GM12872 (cell line): ENCODE measurements around the gene ARHGEF17.

ENCODE experiments used
- CTCF ChIP-seq: IDR thresholded peaks from 3 replicates; pipeline ENCODE4 v1.5.1; 2011; ENCODE audit warnings: low read depth, mild to moderate bottlenecking, low read length, moderate library complexity; ENCODE audit not compliant: insufficient read depth

The ARHGEF17 gene

GRCh38 chr11:73404506-73405145 lies 96.5 kb downstream of the ARHGEF17 start:
- TF ChIP-seq CTCF, result no peak

- TF ChIP-seq CTCF, result no peak
Measured at GRCh38 chr11:73405146-73405510, 97.1 kb downstream of the ARHGEF17 start.

- no peak for TF ChIP-seq CTCF
Measured at GRCh38 chr11:73406131-73406530, 98.1 kb downstream of the ARHGEF17 start.

- no peak for TF ChIP-seq CTCF
Measured at GRCh38 chr11:73406619-73407018, 98.5 kb downstream of the ARHGEF17 start.

- TF ChIP-seq CTCF, result no peak
Measured at GRCh38 chr11:73409431-73409830, 101.4 kb downstream of the ARHGEF17 start.

GRCh38 chr11:73410627-73411026 lies 102.6 kb downstream of the ARHGEF17 start:
- TF ChIP-seq CTCF, result no peak

GRCh38 chr11:73411031-73411430 lies 103.0 kb downstream of the ARHGEF17 start:
- no peak for TF ChIP-seq CTCF
